Measurements from ENCODE around the gene BARHL2. TPM values are rescaled to one million over a fixed set of nuclear protein-coding genes. Genes with fewer than 3 reads are reported as not detected.
A peak's percentile ranks its signal among the peaks of the same experiment; 100 is the strongest.

Gene BARHL2
- polyA plus RNA-seq, 1 donor = not detected

DNA sequence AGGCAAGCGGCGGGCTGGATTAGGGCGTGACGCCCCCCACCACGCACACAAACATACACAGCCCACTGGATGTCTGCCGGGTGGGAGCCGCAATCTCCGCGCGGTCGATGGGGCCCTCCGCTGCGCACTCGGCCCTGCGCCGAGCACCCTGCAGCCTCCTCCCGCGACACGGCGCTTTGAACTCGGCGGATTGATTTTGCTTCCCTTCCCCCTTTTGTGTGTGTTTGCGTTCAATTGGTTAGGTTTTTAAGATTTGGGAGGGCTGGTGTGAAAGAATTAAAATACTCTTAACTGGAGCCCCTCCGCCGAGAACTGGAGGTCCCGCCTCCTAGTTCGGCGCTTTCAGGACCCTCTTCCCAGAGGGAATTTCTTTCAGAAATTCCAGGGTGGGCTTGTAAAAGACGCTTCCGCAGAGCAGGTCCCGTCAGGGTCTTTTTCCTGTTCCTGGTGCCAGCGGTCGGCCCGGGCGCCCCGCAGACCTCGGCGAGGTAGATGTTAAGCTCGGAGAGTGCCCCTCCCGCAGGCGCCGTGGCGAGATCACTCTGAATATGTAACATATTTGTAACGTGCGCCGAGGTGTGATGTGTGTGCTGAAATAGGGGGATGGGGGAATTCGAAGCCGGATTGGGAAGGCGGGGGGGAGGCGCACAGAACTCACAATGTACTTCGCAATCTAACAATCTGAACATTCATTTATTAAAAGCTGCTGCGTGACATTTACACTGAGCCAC, 8.0 kb upstream of the BARHL2 start:
- Histone ChIP-seq H3K4me3 (ENCODE audit: low read length) (no peak overlapping the region), H3K27ac (ENCODE audit: low read length) (no peak overlapping the region), H3K9me3 (ENCODE audit: control insufficient read depth, low read depth, low read length) (peaks cover 11% of the 10 kb centered on the region), H3K4me1 (ENCODE audit: control insufficient read depth, insufficient read depth, low read length) (peaks cover 12% of the 10 kb centered on the region), H3K27me3 (ENCODE audit: control insufficient read depth, insufficient read depth, low read length) (peaks cover 99% of the 10 kb centered on the region), H3K36me3 (ENCODE audit: control insufficient read depth, insufficient read depth, low read length) (no peaks in the 10 kb centered on the region)
- WGBS (ENCODE audit: insufficient coverage, low lambda C conversion rate) = no CpG with 5 or more reads among the region's 52 CpGs
- no peak for DNase-seq

- Histone ChIP-seq H3K4me3 (ENCODE audit: low read length) (no peak overlapping the region), H3K36me3 (ENCODE audit: control insufficient read depth, insufficient read depth, low read length) (no peaks in the 10 kb centered on the region), H3K9me3 (ENCODE audit: control insufficient read depth, low read depth, low read length) (peaks cover 15% of the 10 kb centered on the region), H3K27me3 (ENCODE audit: control insufficient read depth, insufficient read depth, low read length) (peaks cover 99% of the 10 kb centered on the region), H3K4me1 (ENCODE audit: control insufficient read depth, insufficient read depth, low read length) (peaks cover 12% of the 10 kb centered on the region), H3K27ac (ENCODE audit: low read length) (no peak overlapping the region)
- DNase-seq = no peak
- no CpG with 5 or more reads among the region's 19 CpGs for WGBS (ENCODE audit: insufficient coverage, low lambda C conversion rate)
Measured at GRCh38 chr1:90724361-90724760, 7.3 kb upstream of the BARHL2 start.

DNA sequence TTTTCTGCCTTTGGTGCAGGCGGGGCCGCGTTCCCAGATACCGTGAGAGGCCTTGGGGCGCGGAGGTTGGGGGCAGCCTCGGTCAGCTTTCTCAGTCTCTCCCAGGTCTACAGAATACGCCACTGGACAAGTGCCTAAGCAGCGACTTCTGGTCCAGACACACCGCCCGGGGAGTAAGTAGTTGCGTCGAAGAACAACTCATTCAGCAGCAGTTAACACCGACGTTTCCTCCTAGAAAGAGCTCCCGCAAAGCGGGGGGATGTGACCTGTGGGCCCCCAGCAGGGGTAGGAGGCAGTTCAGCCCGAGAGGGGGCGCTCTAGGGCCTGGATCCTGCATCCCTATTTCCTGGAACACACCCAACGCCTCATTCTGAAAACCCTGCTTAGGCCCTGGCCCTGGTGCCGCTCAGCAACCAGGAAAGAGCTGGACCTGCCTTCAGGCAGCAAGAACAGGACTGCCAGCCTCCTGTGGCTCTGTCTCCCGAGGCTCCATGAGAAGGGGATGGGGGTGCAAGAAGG, 6.5 kb upstream of the BARHL2 start:
- Histone ChIP-seq H3K27me3 (ENCODE audit: control insufficient read depth, insufficient read depth, low read length) (peaks cover 99% of the 10 kb centered on the region), H3K36me3 (ENCODE audit: control insufficient read depth, insufficient read depth, low read length) (no peaks in the 10 kb centered on the region), H3K4me3 (ENCODE audit: low read length) (no peak overlapping the region), H3K9me3 (ENCODE audit: control insufficient read depth, low read depth, low read length) (peaks cover 14% of the 10 kb centered on the region), H3K4me1 (ENCODE audit: control insufficient read depth, insufficient read depth, low read length) (peaks cover 12% of the 10 kb centered on the region), H3K27ac (ENCODE audit: low read length) (no peak overlapping the region)
- no CpG with 5 or more reads among the region's 22 CpGs for WGBS (ENCODE audit: insufficient coverage, low lambda C conversion rate)
- no peak for DNase-seq

DNA sequence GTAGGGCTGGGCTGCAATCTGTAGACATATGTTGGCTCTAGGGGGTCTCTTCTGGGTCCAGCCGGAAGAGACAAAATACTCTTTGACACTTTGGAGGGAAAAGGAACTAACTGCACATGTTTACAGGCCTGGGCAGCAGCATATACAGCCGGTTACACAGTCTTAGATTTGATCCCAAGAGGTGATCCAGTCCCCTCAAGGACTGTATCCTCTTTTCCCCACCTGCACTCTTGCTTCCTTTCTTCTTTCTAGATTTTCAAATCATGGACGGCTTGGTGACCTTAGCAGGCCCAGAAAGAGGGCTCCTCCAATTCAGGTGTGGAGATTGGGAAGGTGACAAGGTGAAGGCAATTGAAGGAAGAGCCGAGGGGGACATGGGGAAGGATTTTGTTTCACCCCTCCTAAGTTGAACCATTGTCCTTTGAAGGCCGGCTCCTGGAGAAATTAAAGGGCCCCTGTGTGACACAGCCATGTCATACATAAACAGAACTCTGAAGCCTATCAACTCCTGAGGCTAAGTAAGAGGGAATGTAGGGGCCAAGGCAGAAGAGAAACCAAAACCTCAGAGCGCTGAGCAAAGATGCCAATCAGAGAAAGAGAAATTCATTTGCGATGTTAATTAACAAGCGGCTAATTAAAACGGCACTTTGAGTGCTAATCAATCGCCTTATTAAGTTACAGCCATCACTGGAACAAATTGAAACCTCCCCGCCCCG, 5.9 kb upstream of the BARHL2 start:
- H3K27me3 ChIP-seq (ENCODE audit: control insufficient read depth, insufficient read depth, low read length) = peaks cover 99% of the 10 kb centered on the region
- peaks cover 12% of the 10 kb centered on the region for H3K9me3 ChIP-seq (ENCODE audit: control insufficient read depth, low read depth, low read length)
- H3K4me1 ChIP-seq (ENCODE audit: control insufficient read depth, insufficient read depth, low read length) = peaks cover 12% of the 10 kb centered on the region
- no peak overlapping the region for H3K27ac ChIP-seq (ENCODE audit: low read length)
- no peak overlapping the region for H3K4me3 ChIP-seq (ENCODE audit: low read length)
- no peaks in the 10 kb centered on the region for H3K36me3 ChIP-seq (ENCODE audit: control insufficient read depth, insufficient read depth, low read length)
- no CpG with 5 or more reads among the region's 12 CpGs for WGBS (ENCODE audit: insufficient coverage, low lambda C conversion rate)
- no peak for DNase-seq

DNA sequence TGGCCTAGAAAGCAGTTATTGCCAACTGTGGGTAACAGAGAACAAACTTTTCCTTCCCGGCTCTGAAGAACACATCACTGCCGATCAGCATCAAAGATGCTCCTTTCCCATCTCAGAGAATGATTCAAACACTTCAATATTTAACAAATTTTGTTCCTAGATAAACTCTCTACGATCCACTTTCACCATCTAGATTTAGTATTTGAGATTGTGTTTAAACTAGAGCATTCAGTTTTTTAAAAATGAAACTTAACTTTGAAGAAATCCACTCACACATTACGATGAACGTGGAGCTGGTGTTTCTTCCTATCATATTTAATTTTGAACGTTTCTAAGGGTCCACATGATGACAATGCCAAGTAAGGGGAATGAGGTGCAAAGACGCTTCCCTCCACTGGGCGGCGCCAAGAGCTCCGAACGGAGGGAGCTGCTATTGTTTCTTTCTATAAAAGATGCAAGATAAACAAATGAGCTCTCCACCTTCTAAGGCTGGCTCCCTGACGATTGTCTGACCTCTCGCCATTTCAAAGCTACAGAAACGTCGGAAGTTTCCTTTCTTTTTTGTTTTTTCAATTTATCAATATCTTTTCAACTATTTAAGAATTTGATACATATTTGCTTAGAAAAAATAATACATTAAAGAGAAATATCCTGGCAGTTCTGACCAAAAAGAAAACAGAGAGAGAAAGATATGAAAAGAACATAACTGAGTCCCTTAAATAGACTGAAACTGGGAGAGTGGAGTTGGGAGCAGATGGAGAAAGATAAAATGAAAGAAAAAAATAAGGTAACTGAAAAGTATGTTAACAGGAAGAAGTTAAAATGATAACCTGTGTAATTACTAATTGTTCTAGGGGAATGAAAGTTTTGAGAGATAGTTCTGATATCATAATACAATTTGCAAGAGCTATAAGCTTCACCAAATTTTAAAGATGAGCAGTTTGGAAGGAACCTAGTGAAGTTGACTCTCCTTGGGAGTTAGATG, 4.4 kb upstream of the BARHL2 start:
- no peak overlapping the region for H3K4me3 ChIP-seq (ENCODE audit: low read length)
- no peak overlapping the region for H3K27ac ChIP-seq (ENCODE audit: low read length)
- peaks cover 15% of the 10 kb centered on the region for H3K4me1 ChIP-seq (ENCODE audit: control insufficient read depth, insufficient read depth, low read length)
- 0% methylated on average over 4 of the region's 15 CpGs for WGBS (ENCODE audit: insufficient coverage, low lambda C conversion rate)
- no peaks in the 10 kb centered on the region for H3K36me3 ChIP-seq (ENCODE audit: control insufficient read depth, insufficient read depth, low read length)
- DNase-seq = no peak
- H3K27me3 ChIP-seq (ENCODE audit: control insufficient read depth, insufficient read depth, low read length) = peaks cover 96% of the 10 kb centered on the region
- peaks cover 7% of the 10 kb centered on the region for H3K9me3 ChIP-seq (ENCODE audit: control insufficient read depth, low read depth, low read length)

- no peak for DNase-seq
- 14% methylated on average over 2 of the region's 14 CpGs for WGBS (ENCODE audit: insufficient coverage, low lambda C conversion rate)
- Histone ChIP-seq H3K4me1 (ENCODE audit: control insufficient read depth, insufficient read depth, low read length) (peaks cover 7% of the 10 kb centered on the region), H3K36me3 (ENCODE audit: control insufficient read depth, insufficient read depth, low read length) (no peaks in the 10 kb centered on the region), H3K27me3 (ENCODE audit: control insufficient read depth, insufficient read depth, low read length) (peaks cover 96% of the 10 kb centered on the region), H3K4me3 (ENCODE audit: low read length) (no peak overlapping the region), H3K9me3 (ENCODE audit: control insufficient read depth, low read depth, low read length) (peaks cover 7% of the 10 kb centered on the region), H3K27ac (ENCODE audit: low read length) (no peak overlapping the region)
Measured at GRCh38 chr1:90720145-90720636, 3.1 kb upstream of the BARHL2 start.

GRCh38 chr1:90719330-90720144, 2.4 kb upstream of the BARHL2 start:
- H3K27me3 ChIP-seq (ENCODE audit: control insufficient read depth, insufficient read depth, low read length) = peaks cover 96% of the 10 kb centered on the region
- WGBS (ENCODE audit: insufficient coverage, low lambda C conversion rate) = 5% methylated on average over 4 of the region's 55 CpGs
- H3K4me3 ChIP-seq (ENCODE audit: low read length) = no peak overlapping the region
- H3K36me3 ChIP-seq (ENCODE audit: control insufficient read depth, insufficient read depth, low read length) = no peaks in the 10 kb centered on the region
- peaks cover 4% of the 10 kb centered on the region for H3K9me3 ChIP-seq (ENCODE audit: control insufficient read depth, low read depth, low read length)
- peaks cover 7% of the 10 kb centered on the region for H3K4me1 ChIP-seq (ENCODE audit: control insufficient read depth, insufficient read depth, low read length)
- DNase-seq = no peak
- H3K27ac ChIP-seq (ENCODE audit: low read length) = no peak overlapping the region

GRCh38 chr1:90718411-90719329, 1.6 kb upstream of the BARHL2 start:
- H3K27ac ChIP-seq (ENCODE audit: low read length) = no peak overlapping the region
- H3K36me3 ChIP-seq (ENCODE audit: control insufficient read depth, insufficient read depth, low read length) = no peaks in the 10 kb centered on the region
- WGBS (ENCODE audit: insufficient coverage, low lambda C conversion rate) = 0% methylated on average over 3 of the region's 66 CpGs
- H3K9me3 ChIP-seq (ENCODE audit: control insufficient read depth, low read depth, low read length) = peaks cover 4% of the 10 kb centered on the region
- H3K27me3 ChIP-seq (ENCODE audit: control insufficient read depth, insufficient read depth, low read length) = peaks cover 96% of the 10 kb centered on the region
- peaks cover 5% of the 10 kb centered on the region for H3K4me1 ChIP-seq (ENCODE audit: control insufficient read depth, insufficient read depth, low read length)
- no peak for DNase-seq
- H3K4me3 ChIP-seq (ENCODE audit: low read length) = peak overlapping the region; percentile 0
